HEK293T (cell line): Measurements from ENCODE around the gene PSIP1.

ENCODE experiments used
- ARNT ChIP-seq: fragments of 450-650 bp; IDR thresholded peaks from 2 replicates; pipeline ENCODE4 v1.6.1; 2017; ENCODE audit warnings: mild to moderate bottlenecking
- BHLHE40 ChIP-seq: fragments of 450-650 bp; IDR thresholded peaks from 2 replicates; pipeline ENCODE4 v1.6.1; 2016; ENCODE audit warnings: mild to moderate bottlenecking, moderate library complexity, borderline replicate concordance
- FOXA1 ChIP-seq: fragments of 450-650 bp; IDR thresholded peaks from 2 replicates; pipeline ENCODE4 v1.6.1; 2016; ENCODE audit warnings: mild to moderate bottlenecking
- FOXK2 ChIP-seq: fragments of 450-650 bp; IDR thresholded peaks from 2 replicates; pipeline ENCODE4 v1.6.1; 2016; ENCODE audit warnings: mild to moderate bottlenecking
- FOXM1 ChIP-seq: fragments of 450-650 bp; IDR thresholded peaks from 2 replicates; pipeline ENCODE4 v1.6.1; 2017; ENCODE audit warnings: mild to moderate bottlenecking, borderline replicate concordance
- HDGF ChIP-seq: fragments of 450-650 bp; IDR thresholded peaks from 2 replicates; pipeline ENCODE4 v1.6.1; 2017; ENCODE audit warnings: antibody characterized with exemption, borderline replicate concordance
- L3MBTL2 ChIP-seq: fragments of 450-650 bp; conservative IDR thresholded peaks from 2 replicates; pipeline ENCODE4 v1.6.1; 2016; ENCODE audit warnings: mild to moderate bottlenecking
- LEF1 ChIP-seq: fragments of 450-650 bp; IDR thresholded peaks from 2 replicates; pipeline ENCODE4 v1.6.1; 2017; ENCODE audit warnings: mild to moderate bottlenecking, borderline replicate concordance
- NFRKB ChIP-seq: fragments of 450-650 bp; IDR thresholded peaks from 2 replicates; pipeline ENCODE4 v1.6.1; 2016; ENCODE audit warnings: mild to moderate bottlenecking, moderate library complexity
- PKNOX1 ChIP-seq: fragments of 450-650 bp; IDR thresholded peaks from 2 replicates; pipeline ENCODE4 v1.6.1; 2016
- SP1 ChIP-seq: fragments of 450-650 bp; IDR thresholded peaks from 2 replicates; pipeline ENCODE4 v1.6.1; 2017
- SUZ12 ChIP-seq: fragments of 450-650 bp; IDR thresholded peaks from 2 replicates; pipeline ENCODE4 v1.6.1; 2016; ENCODE audit warnings: mild to moderate bottlenecking
- TARDBP ChIP-seq: fragments of 450-650 bp; IDR thresholded peaks from 2 replicates; pipeline ENCODE4 v1.6.1; 2016
- ZNF384 ChIP-seq: fragments of 450-650 bp; IDR thresholded peaks from 2 replicates; pipeline ENCODE4 v1.6.1; 2016

- TF ChIP-seq FOXK2, result no peak
- no peak for TF ChIP-seq TARDBP
- TF ChIP-seq L3MBTL2, result no peak
- TF ChIP-seq FOXM1, result no peak
- TF ChIP-seq PKNOX1, result no peak
- TF ChIP-seq NFRKB, result no peak
- no peak for TF ChIP-seq LEF1
- no peak for TF ChIP-seq BHLHE40
- no peak for TF ChIP-seq SP1
- TF ChIP-seq HDGF, result no peak
- no peak for TF ChIP-seq FOXA1
- no peak for TF ChIP-seq ZNF384
- TF ChIP-seq ARNT, result no peak
- TF ChIP-seq SUZ12, result no peak
Measured at GRCh38 chr9:15433661-15434060, 77.1 kb downstream of the PSIP1 start.
